DMS114 treated with DMSO at 0.1 percent for 48 hours (cell line): ENCODE results near the gene PFDN4.

Experiments
- DNase-seq: peaks from one replicate; lab custom pipeline; 2025; ENCODE audit not compliant: unreplicated experiment; lab: John Stamatoyannopoulos, UW

PFDN4 gene

GRCh38 chr20:54173653-54174456, 34.0 kb upstream of the PFDN4 start, which contains the start of gene CYP24A1:
Gene CYP24A1 (minus strand): TSS chr20:54173986. CDS start chr20:54173579, 407 bp downstream.
- no peak for DNase-seq

- DNase-seq, result no peak
Observed at GRCh38 chr20:54174457-54175175, 33.3 kb upstream of the PFDN4 start.

- no peak for DNase-seq
Observed at GRCh38 chr20:54176610-54177009, 31.3 kb upstream of the PFDN4 start.

- DNase-seq, result no peak
Observed at GRCh38 chr20:54177378-54177777, 30.5 kb upstream of the PFDN4 start.

GRCh38 chr20:54178256-54178655, 29.6 kb upstream of the PFDN4 start:
- no peak for DNase-seq

GRCh38 chr20:54179946-54180345, 27.9 kb upstream of the PFDN4 start:
- DNase-seq, result no peak

GRCh38 chr20:54180931-54181330, 27.0 kb upstream of the PFDN4 start:
- DNase-seq, result no peak

- DNase-seq, result no peak
Observed at GRCh38 chr20:54184071-54184470, 23.8 kb upstream of the PFDN4 start.

GRCh38 chr20:54184904-54185626, 22.8 kb upstream of the PFDN4 start:
- DNase-seq, result no peak

GRCh38 chr20:54188132-54188849, 19.6 kb upstream of the PFDN4 start:
- DNase-seq, result no peak

GRCh38 chr20:54189630-54190029, 18.3 kb upstream of the PFDN4 start:
- DNase-seq, result no peak

- no peak for DNase-seq
Observed at GRCh38 chr20:54190217-54190616, 17.7 kb upstream of the PFDN4 start.

GRCh38 chr20:54193817-54194216, 14.1 kb upstream of the PFDN4 start:
- no peak for DNase-seq

- DNase-seq, result no peak
Observed at GRCh38 chr20:54194724-54195438, 13.0 kb upstream of the PFDN4 start.

GRCh38 chr20:54195483-54196472, 12.1 kb upstream of the PFDN4 start:
- DNase-seq, result no peak

- DNase-seq, result peak; percentile 50
Observed at GRCh38 chr20:54197621-54198604, 10.0 kb upstream of the PFDN4 start.

- DNase-seq, result no peak
Observed at GRCh38 chr20:54199283-54199682, 8.6 kb upstream of the PFDN4 start.

- peak; percentile 83 for DNase-seq
Observed at GRCh38 chr20:54199721-54200176, 8.1 kb upstream of the PFDN4 start.
